Stomach (tissue), 4 donors: ENCODE data around the gene IQGAP2.

ENCODE experiments used
- POLR2A ChIP-seq, 4 donors: fragments of 450-650 bp; IDR thresholded peaks; one replicate each; pipeline ENCODE4 v1.6.1; 2016; ENCODE audit warnings: antibody characterized with exemption in 4 of 4, control low read depth in 2 of 4, mild to moderate bottlenecking in 1 of 4, moderate library complexity in 1 of 4
- POLR2AphosphoS5 ChIP-seq, 3 donors: sonication (generic); formaldehyde crosslinking; IDR thresholded peaks; one replicate each; pipeline ENCODE4 v1.6.1; 2016; ENCODE audit warnings: antibody characterized with exemption in 3 of 3
- TF ChIP-seq, protein P1 (sequence below), 7 experiments: fragments of 450-650 bp in 4 of 7; fragments of 200-600 bp in 3 of 7; sonication (generic) in 3 of 7; IDR thresholded peaks; one replicate each; pipeline ENCODE4 v1.5.1; 2016 to 2019; ENCODE audit warnings: antibody characterized with exemption in 7 of 7, control low read depth in 2 of 7, mild to moderate bottlenecking in 1 of 7

DNA sequence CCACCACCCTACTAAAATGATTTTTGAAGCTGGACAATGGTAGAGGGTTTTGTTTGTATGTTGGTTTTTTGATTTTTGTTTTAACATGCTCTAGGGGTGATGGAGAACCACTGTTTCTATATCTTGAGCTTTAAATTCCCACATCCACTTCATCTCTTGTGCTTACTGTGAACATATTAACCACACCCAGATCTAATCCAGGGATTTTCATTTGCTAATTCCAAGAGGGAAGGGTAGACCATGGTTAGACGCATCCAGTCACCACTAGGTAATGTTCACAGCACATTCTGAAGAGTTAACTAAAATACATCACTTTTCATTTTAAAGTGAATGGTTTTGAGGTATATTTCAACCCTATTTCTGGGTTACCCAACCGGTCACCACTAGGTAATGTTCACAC is 36.5 kb upstream of the IQGAP2 start:
- no peak for TF ChIP-seq POLR2A (IDR thresholded peaks at IDR 0.05)
- TF ChIP-seq, protein P1, sequence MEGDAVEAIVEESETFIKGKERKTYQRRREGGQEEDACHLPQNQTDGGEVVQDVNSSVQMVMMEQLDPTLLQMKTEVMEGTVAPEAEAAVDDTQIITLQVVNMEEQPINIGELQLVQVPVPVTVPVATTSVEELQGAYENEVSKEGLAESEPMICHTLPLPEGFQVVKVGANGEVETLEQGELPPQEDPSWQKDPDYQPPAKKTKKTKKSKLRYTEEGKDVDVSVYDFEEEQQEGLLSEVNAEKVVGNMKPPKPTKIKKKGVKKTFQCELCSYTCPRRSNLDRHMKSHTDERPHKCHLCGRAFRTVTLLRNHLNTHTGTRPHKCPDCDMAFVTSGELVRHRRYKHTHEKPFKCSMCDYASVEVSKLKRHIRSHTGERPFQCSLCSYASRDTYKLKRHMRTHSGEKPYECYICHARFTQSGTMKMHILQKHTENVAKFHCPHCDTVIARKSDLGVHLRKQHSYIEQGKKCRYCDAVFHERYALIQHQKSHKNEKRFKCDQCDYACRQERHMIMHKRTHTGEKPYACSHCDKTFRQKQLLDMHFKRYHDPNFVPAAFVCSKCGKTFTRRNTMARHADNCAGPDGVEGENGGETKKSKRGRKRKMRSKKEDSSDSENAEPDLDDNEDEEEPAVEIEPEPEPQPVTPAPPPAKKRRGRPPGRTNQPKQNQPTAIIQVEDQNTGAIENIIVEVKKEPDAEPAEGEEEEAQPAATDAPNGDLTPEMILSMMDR (IDR thresholded peaks at IDR 0.05): no peak
- TF ChIP-seq POLR2AphosphoS5 (IDR thresholded peaks at IDR 0.05): no peak
